Measurements from ENCODE around the gene LRMDA.
"Not testable (repeated sequence)": the region's sequence is repeated elsewhere in the genome, so short reads cannot be mapped to it uniquely, and the experiment has no call there.

Gene LRMDA

DNA sequence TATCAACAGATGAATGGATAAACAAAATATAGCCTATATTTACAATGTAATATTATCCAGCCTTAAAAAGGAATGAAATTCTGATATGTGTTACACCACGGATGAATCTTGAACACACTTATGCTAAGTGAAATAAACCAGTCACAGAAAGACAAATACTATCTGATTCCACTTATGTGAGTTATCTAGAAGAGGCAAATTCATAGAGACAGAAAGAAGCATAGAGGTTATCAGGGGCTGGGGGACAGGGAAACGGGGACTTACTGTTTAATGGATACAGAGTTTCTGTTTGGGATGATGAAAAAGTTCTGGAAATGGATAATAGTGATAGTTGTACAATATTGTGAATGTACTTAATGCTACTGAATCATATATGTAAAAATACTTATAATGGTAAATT is 329.9 kb downstream of the LRMDA start:
- DNase-seq: no peak

DNA sequence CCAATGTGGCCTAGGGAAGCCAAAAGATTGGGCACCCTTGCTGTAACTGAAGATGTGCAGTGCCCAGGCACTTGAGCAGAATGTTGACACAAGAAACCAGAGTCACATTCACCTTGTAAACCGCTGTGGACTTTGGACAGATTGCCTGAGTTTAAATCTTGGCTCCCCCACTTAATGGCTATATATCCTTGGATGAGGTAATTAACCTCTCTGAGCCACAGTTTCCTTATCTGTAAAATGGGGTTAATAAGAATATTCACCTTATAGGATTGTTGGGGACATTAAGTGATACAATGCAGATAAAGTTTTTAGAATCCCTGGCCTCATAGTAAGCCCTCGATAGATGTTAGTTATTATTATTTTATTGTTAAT is 331.0 kb downstream of the LRMDA start:
- DNase-seq: no peak

DNA sequence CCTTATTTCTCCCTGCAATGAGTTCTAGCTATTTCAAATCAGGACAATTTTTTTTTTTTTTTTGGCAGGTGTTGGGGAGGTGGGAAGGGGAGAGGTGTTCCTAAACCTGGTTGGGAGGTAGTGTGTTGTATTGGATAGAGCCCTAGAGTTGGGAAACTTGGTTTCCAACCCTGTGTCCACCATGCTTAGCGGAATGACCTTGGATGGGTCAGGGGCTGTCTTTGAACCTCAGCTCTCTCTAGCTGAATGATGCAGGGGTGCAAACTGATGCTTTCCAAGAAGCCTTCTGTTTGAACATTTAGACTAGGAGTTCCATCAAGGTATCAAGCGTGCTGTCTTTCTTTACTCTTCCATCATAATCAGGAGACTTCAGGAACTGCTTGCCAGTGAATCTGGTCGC is 332.2 kb downstream of the LRMDA start:
- no peak for DNase-seq

DNA sequence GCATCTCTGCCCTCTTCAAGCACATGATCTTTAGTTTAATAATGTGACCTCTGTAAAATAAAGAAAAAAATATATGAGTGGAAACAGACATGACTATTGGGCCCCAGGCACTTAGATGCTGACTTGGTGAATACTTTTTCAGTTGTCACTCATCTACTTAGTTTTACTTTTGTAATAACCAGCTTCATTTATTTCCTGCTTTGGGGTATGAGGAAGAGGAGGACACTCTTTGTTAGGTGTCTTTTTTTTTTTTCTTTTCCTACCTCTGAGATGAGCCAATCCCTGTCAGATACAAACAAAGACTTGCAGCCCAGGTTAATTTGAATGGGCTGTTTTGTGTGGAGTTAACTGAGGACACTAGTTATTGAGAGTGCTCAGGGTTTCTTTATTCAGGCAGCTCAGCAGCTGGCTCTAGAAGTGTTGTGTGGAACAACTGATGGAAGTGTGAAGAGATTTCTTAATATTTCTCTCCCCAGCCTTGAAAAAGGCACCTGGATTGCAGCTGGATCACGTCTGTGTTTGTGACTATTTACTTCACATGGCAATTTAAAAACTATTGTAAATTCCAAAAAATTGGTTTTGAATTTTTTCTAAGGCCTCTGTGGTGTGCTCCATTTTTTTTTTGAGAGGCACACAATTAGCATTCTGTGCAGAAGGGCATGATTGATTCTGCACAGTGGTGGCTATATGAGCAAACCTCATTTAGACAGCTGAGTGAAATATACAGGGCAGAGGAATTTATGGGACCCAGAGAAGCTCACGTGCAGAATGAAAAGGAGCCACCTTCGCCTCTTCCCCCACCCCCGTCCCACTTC is 333.8 kb downstream of the LRMDA start:
- DNase-seq: no peak

DNA sequence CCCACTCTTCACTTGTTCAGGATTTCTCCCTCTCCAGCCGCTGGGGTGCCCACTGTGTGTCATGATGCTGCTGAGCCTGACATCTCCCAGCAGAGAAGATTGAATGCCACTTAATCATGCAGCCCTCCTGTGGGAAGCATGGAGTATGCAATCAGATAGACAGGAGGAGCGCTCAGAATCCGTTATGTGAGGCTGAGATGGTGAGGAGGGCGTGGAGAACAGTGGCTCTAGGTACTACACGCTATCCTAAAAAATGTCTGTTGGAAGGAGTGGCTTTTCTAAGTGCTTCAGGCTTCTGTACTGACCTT is 334.3 kb downstream of the LRMDA start:
- no peak for DNase-seq

DNA sequence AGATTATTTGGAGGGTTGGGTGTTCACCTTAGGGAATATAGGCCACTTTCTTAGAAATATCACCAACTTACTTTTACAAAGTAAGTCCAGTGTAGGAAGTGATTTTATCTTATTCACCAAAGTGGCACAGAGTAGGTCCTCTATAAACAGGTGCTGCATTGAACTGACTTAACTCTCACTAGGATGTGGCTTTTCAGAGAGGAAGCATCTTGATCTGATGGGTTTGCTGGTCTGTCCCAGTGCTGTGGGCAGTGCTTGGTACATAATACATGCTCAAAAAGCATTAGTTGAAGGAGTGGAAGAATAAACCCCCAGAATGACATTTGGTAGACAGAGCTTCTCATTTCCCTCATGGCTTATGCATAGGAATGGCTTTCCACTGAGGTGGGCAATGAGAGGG is 334.7 kb downstream of the LRMDA start:
- DNase-seq: no peak

DNA sequence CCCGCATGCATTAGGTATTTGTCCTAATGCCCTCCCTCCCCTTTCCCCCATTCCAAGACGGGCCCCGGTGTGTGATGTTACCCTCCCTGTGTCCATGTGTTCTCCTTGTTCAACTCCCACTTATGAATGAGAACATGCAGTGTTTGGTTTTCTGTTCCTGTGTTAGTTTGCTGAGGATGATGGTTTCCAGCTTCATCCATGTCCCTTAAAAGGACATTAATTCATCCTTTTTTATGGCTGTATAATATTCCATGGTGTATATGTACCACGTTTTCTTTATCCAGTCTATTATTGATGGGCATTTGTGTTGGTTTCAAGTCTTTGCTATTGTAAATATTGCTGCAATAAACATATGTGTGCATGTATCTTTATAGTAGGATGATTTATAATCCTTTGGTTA is 335.3 kb downstream of the LRMDA start:
- DNase-seq: not testable (repeated sequence)

DNA sequence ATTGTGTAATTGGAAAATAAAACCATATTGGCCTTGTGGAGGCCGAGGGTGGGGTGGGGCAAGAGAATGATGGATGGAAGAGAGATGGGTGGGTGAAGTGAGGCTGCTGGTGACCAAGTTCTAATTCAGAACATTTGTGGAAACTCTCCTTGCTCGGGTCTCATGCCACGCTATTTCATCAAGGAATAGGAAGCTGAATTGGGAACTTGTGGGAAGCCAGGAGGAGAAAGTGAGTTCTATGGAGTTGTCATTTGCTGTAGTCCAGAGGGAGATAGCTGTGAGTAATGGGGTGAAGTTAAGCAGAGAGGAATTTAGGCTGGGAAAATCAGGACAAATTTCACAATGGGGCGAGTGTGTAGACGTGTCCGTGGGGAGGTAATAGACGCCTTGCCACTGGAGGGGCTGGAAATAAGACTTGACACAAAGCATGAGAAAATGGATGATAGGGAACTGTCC is 339.2 kb downstream of the LRMDA start:
- DNase-seq: no peak

DNA sequence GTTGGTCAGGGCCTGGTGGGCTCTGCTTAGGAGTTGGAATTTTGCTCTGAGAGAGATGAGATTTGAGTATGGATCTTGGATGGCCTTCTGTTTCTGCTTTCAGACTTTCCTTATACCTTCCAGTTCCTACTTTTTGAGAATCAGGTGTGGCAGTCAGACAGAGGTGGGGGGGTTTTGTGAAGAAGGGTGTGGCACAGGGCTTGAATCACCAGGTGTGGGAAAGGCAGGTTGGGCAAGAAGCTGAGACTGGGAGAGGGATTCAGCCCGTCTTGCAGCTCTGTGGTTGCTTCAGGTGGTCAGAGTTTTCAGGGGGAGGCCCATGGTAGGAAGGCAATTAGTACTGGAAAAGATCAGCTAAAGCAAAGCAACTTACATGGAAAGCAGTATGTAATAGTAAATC is 340.2 kb downstream of the LRMDA start:
- no peak for DNase-seq

DNA sequence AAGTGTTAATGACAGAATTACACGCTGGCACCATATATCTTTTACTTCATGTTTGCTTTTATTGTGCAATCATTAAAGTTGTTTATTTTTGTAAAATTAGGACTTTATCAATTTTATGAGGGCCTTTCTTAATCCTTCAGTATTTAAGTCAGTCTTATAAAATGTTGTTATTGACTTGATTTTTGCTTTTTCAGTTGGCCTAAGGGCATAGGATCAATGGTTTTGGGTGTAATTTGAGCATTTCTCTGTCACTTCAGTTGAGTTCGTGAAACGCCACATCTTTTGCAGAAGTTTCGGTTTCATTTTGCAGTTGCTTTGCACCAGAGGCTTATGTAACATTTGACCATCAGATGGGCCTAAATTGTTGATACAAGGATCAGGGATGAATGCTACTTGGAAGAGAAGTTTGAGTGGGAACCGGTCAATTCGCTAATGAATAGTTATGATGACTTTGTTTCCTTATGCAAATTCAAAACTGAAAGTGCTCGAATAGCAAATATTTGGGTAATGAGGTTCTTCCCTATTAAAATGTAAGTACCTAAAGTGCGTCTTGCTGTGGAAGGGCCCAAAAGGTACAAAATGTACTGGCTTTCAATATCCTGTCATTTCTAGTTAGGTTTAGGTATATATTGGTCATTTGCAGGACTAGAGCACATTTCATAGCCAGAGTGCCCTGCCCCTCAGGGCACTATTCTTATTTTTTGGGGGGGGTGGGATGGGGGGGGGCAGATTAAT is 340.9 kb downstream of the LRMDA start:
- no peak for DNase-seq

DNA sequence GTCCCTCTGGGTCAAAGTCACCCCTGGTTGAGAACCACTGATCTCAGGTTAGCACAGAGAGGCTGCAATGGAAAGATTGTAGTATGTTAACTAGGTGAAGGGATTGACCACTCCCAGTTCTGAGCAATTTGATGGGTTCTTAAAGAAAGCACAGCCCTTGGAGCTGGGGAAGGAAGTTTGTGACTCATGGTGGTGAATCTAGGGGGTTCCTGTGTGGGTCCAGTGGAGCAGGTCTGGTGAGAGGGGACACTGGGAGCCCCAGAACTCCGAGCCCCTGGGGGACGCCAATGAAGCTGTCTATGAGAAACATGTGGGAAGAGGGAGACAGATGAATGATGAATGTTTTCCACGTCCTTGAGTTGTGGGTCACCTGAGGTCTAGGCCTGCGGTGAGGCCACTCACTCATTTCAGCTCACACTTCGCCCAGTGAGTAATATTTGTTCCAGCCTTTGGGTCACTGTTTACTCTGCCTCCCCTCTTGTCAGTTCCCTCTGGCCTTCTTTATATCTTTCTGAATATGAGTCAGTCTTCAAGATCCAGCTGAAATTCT is 341.9 kb downstream of the LRMDA start:
- DNase-seq: no peak

DNA sequence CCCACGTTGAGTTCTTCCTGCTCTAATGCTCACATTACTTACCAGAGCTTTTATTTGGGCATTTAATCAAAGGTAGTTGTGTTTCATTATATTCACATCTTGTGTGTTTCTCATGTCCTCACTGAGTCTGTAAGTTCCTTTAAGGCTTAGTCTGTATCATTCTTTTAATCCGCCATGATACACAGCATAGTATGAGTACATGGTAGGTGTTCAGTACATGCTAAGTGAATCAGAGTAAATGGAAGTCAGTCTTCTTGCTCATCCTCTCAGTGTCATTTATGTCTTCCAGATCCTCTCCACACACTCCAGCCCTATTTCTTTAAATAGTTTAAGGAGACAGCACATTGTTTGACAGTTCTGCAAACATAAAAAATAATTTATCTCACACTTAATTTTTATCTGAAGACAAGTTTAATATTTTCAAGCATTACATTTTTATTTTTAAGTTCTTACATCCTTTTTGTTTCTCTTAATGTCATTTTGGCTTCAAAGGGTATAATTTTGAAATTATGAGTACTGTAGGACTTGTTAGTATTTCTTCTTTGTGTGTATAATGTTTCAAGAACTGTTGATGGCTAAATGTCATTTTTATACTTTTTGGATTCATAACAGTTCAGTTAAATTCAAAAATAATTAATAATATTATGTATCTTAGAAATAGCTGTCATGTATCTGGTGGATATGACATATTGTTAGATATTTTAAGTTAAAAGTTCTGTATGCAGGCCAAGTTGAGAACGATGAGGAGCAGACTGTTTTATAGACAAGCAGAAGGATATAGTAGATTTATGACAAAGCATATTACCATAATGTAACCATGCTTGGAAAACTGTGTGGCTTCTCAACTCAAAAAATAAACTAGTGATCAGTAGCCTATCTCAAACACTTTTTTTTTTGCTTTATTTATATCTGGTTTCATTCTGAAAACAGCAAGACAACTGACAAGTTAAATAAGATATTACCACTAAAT is 342.7 kb downstream of the LRMDA start:
- no peak for DNase-seq

DNA sequence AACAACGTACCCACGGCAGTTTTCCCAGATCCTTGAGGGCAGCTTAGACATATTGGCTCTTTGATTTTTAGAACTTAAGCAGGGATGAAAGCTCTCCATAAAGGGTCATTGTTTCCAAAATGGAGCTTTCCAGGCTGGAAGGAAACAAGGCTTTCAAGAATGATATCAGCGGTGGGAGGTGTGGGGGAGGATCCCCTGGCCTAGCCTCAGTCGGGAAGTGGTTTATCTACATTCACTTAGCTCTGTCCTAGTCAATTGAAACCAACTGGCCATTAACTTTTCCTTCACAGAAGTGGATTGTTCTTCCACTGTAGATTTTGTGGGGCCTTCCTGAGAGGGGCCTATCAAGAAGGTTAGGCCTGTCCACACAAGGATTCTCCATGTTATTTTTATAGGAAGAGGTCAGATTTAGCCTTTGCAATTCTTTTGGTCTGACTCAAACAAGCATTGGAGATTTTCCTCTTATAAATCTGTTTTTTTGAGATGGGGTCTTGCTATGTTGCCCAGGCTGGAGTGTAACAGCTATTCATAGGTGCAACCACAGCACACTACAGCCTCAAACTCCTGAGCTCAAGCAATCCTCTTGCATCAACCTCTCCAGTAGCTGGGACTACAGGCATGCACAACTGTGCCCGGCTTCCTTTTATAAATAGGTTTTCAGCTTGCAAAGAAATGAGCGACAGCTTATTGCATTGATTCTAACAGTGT is 343.5 kb downstream of the LRMDA start:
- no peak for DNase-seq

DNA sequence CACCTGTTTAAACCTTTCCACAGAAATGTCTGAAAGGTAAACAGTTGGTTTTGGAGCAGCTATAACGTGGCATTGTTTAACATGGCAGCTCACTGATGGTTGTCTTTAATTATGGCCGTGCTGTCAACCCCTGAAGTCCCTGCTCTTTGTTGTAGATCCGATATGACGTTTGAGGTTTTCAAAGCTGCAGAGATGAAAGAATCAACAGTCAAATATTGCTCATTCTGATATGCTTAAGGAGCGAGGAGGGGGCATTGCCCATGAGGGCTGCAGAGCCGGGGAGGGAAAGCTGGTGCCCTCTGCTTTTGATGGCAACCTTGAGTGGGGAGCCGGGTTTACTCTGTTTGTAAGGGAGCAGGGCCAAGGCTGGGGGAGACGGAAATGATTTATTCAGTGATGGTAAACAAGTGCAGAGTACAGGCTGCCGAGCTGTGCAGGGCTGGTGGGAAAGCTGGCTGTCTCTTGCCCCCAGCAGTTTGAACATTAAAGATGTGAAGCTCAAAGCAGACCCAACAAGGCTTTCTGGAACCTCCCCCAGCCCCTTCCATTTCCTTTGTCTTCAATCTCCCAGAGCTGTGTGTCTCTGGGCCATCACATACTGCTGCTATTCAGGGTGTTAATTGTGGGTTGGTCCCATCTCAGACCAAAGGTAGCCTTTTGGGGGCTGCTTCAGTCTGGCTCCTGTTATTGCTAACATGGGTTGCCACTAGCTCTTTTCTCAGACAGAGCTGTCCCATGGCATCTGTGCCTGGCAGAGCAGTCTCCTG is 345.5 kb downstream of the LRMDA start:
- DNase-seq: no peak

DNA sequence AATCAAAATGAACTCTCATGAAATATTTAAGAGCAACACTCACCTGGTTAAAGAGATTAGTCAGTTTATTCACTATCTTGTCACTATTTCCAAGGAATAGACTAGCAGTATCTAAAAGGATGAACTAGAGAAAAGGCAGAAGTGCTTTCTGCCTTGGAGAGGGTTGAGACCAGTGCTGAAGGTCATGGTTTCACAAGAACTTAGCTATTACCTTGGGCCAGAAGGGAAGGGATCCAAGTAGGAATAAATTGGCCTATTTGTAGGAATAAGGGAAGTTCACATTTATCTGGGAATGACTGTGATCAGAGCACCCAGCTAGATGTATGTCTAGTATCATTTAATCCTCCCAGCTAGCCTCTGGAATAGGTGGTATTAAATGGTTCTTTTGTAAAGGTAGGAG is 347.2 kb downstream of the LRMDA start:
- no peak for DNase-seq

DNA sequence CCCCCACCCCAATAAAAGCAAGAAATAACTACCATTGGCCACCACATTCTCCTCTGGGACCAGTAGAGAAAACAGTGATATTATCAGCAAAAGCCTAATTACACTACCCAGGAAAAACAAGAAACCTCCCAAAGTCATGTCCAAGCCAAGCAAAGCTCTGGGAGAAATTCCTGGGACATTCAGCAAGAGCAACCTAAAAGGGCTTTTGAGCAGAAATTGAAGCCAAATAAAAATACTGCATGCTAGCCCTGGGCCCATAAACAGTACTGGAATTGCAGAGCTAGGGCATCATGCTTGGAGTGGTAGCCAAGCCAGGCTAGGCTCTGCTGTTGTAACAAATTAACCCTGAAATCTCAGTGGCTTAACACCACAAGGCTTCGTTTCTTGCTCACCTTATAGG is 347.9 kb downstream of the LRMDA start:
- no peak for DNase-seq

DNA sequence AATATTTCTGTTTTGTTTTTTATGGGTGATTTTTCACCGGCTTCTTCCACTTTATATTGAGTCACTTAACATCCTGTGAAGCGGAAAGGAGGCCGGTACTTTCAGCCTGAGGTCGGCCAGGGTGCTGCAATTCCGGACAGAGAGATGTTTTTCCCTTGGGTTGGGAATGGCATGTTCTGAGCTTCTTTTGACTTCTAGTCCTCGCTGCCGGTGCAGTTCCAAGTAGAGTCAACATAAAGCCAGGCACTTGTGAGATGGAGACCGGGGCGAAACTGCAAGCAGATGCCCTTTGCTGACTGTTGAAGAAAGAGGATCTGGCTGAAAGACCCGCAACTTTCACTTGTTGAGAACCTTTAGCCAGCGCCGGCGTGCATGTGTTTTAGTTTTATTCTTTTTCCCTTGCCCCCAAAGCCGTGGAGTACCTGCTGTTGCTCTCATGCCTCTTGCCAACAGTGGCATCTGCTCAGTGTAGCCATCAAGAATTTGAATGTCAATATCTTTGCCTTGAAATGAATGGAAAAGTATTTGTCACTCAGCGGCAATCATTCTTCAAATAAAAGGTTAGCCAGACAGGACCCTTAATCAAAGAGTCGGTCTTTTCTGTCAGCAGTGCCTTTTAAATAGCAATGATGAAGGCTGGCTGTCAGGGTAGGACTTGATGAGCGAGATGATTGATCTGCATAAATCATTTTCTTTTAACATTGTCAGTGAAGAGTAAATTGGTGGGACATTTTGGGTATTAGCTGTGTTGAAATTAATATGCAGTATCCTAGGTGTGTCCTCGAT is 351.2 kb downstream of the LRMDA start:
- DNase-seq: peak; percentile 3 to 41

DNA sequence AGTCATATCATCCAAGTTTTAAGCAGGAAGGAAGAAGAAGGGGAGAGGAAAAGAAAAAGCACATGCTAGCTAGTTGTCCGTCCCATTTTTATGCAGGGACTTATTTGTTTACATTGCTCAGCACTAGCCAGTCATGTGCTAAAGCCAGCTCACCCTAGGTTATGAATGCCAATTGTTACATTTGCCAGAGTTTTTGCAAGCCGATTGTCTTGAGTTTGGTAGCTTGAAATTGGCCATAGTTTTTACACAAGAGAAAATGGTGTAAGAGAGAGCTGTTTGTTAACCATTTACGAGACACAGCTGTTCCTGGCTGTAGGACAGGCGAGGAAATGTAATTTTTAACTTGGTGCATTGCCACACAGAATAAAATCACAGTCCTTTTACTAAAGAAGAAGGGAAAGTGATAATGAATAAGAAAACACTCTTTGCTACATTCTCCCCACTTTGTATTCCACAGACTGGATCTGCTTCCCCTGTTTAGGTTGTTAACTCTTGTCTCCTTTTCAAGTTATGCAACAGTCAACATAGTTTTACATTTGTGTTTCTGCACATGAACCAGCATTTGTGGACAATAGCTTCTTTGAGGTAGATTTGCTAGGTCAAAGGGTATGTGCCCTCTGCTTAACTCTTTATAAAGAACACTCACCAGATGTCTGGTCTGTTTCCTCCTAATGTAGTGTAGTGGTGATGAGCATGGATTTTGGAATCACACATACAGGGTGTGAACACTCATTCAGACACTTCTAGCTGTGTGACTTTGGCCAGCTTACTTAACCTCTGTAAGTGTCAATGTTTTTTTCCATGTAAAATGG is 357.2 kb downstream of the LRMDA start:
- DNase-seq: no peak

DNA sequence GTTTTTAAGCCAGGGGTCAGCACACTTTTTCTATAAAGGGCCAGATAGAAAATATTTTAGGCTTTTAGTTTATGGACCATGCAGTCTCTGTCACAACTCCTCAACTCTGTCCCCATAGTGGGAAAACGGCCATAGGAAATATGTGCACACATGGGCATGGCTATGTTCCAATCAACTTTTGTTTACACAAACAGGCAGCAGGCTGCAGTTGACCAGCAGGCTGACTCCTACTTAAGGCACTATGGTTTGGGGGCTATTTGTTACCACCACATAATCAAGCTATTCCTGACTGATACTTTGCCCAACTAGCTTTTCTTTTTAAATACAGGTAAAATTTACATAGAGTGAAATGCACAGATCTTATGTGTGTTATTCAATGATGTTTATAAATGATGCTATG is 362.4 kb downstream of the LRMDA start:
- no peak for DNase-seq

DNA sequence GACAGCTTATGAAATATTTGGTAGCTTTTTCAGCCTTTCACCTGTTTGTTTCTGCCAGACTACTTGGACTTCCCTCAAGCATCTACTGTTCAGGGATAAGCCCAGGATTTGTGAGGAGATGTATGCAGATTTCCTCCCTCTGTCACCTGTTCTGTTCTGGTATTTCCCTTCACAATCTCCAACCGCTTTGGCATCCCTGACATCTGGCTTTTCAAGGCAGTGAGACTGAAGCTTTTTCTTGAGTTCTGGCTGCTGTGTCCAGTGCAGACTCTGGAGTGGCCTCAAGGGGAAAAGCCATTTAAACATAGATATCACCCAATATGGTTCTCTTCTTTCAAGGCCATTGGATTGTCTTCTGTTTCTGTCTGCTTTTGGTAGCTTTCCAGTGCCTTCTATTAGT is 369.7 kb downstream of the LRMDA start:
- no peak for DNase-seq

Data from NCI-H446 (cell line).